ENCODE results near the gene HSPBAP1. TPM values are rescaled to one million over a fixed set of nuclear protein-coding genes. Genes with fewer than 3 reads are reported as not detected.

Gene HSPBAP1
- total RNA-seq, 1 experiment from 2014 or later: 9.8 TPM

- Histone ChIP-seq H3K79me1 (ENCODE audit: insufficient read depth, low read depth, low read length, poor library complexity, severe bottlenecking) (no peaks in the 10 kb centered on the region), H4K8ac (replicated peaks; ENCODE audit: insufficient read length, low read depth, low read length) (no peak overlapping the region), H4K5ac (ENCODE audit: insufficient read length, low read depth, low read length) (no peak overlapping the region), H3K14ac (ENCODE audit: insufficient read depth, low read length) (no peak overlapping the region), H3K56ac (ENCODE audit: insufficient read length, low read depth, low read length) (no peak overlapping the region), H4K20me1 (ENCODE audit: control insufficient read depth, insufficient read depth, insufficient read length) (no peaks in the 10 kb centered on the region), H3K27me3 (ENCODE audit: insufficient read depth, low read length) (no peaks in the 10 kb centered on the region), H2BK5ac (ENCODE audit: insufficient read length, low read length) (no peak overlapping the region), H3K4me2 (ENCODE audit: insufficient read depth, insufficient read length, low read length) (no peak overlapping the region), H3K4me1 (ENCODE audit: insufficient read depth, low read length) (0 out of 2 replicates have a peak, but pooled peaks cover 3% of the 10 kb centered on the region), H4K91ac (ENCODE audit: insufficient read length, low read depth, low read length) (no peak overlapping the region), H3K9me3 (ENCODE audit: control insufficient read depth, low read depth, low read length) (no peaks in the 10 kb centered on the region), H3K18ac (ENCODE audit: insufficient read length, low read depth, low read length) (no peak overlapping the region), H3T11ph (ENCODE audit: low read length) (no peak overlapping the region), H2AFZ (ENCODE audit: low read length) (no peak overlapping the region), H2BK20ac (ENCODE audit: low read depth, low read length, poor library complexity, severe bottlenecking) (no peak overlapping the region), H3K4ac (ENCODE audit: low read depth, low read length) (no peak overlapping the region), H3K9ac (ENCODE audit: extremely low read depth, insufficient read length, low read length) (no peak overlapping the region), H2AK5ac (ENCODE audit: insufficient read length, low read length) (no peak overlapping the region), H2BK120ac (ENCODE audit: low read depth, low read length, poor library complexity, severe bottlenecking) (no peak overlapping the region), H3K23ac (ENCODE audit: insufficient read length, low read depth, low read length) (no peak overlapping the region), H3K23me2 (ENCODE audit: insufficient read length, low read depth, low read length, poor library complexity, severe bottlenecking) (no peaks in the 10 kb centered on the region), H2BK15ac (ENCODE audit: low read depth, low read length) (no peak overlapping the region), H2BK12ac (ENCODE audit: insufficient read length, low read depth, low read length) (no peak overlapping the region), H3K27ac (ENCODE audit: insufficient read length, low read depth, low read length) (no peak overlapping the region), H3K79me2 (ENCODE audit: insufficient read depth, low read length) (no peaks in the 10 kb centered on the region)
- H3K4me1 Mint-ChIP-seq: peaks cover 17% of the 10 kb centered on the region in 2 experiments
- no peak overlapping the region for H3K27ac Mint-ChIP-seq
- peaks cover 26 to 43% (median 43%) of the 10 kb centered on the region in 3 experiments for H3K36me3 Mint-ChIP-seq (ENCODE audit: insufficient read depth in 1 of 3, low read depth in 3 of 3)
- H3K9me3 Mint-ChIP-seq: peaks cover 12 to 14% of the 10 kb centered on the region in 2 experiments
- DNase-seq: no peak
- no peak for TF ChIP-seq CTCF (conservative IDR thresholded peaks at IDR 0.05)
- H3K27me3 Mint-ChIP-seq (ENCODE audit: low read depth): no peaks in the 10 kb centered on the region; the same call in 1 of the 2 replicates
- H3K4me3 Mint-ChIP-seq: no peak overlapping the region
These were observed 51.4 kb downstream of the HSPBAP1 start for GRCh38 chr3:122742234-122742633.

Measured in H9 (cell line).